Dermis blood vessel endothelial cell (primary cell): Measurements from ENCODE around the gene CCDC3. TPM values are rescaled to one million over a fixed set of nuclear protein-coding genes. Genes with fewer than 3 reads are reported as not detected.

ENCODE experiments used
- DNase-seq: peaks from one replicate; pipeline ENCODE4 v3.0.0; 2010
- total RNA-seq: library from RNA; depleted of rRNA; stranded (reverse); fragments of >200 nt; gene quantifications from 2 replicates; pipeline ENCODE4 v1.2.3, GENCODE V29; 2014

Gene CCDC3
- total RNA-seq, 1 donor from 2014 or later, result 1.4 TPM

- no peak for DNase-seq
These were observed 81.9 kb downstream of the CCDC3 start for GRCh38 chr10:12919574-12919973.

DNA sequence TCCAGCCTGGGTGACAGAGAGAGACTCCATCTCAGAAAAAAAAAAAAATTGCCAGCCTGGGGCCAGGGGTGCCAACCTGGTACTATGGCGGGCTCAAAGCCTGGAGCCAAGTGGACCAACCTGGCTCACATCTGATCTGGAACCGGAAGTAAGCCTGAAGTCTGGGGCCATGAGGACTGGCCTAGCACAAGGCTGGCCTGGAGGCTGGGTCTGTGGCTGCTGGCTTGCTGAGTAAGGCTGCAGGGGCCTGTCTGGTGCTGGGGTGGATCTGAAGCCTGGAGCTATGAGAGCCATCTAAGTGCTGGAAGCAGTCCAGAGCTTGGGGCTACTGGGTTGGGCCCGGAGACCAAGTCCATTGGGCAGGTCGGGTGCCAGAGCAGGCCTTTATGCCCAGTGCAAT lies 84.9 kb downstream of the CCDC3 start:
- no peak for DNase-seq

DNA sequence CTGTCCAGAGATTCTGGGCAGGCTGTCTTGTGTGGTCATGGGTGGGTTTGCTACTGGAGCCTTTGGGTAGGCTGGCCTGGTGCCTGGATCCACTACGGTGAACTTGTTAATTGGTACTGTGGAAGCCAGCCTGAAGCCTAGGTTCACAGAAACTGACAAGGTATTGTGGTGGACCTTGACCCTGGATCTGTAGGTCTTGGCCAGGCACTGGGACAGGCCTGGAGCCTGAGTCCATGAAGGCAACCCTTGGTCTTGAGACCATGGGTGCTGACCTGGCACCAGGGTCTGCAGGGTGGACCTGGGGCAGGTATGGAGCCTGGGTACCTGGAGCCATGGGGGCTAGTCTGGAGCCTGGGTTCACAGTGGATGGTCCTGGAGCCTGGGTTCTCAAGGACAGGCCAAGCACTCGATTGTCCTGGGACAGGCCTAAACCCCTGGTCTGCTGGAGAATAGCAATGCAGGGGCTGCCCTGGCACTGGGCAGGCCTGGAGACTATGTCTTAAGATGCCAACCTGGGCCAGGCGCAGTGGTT lies 85.8 kb downstream of the CCDC3 start:
- DNase-seq, result no peak

DNA sequence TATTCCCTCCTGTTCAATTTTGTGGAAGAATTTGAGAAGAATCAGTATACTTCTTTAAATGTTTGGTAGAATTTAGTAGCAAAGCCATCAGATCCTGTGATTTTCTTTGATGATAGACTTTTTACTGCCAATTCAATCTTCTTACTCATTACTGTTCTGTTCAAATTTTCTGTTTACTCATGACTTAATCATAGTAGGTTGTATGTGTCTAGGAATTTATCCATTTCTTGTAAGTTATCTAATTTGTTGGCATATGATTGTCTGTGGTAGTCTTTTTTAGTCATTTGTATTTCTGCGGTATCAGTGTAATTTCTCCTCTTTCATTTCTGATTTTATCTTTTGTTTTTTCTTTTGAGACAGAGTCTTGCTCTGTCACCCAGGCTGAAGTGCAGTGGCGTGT lies 87.4 kb downstream of the CCDC3 start:
- no peak for DNase-seq

DNA sequence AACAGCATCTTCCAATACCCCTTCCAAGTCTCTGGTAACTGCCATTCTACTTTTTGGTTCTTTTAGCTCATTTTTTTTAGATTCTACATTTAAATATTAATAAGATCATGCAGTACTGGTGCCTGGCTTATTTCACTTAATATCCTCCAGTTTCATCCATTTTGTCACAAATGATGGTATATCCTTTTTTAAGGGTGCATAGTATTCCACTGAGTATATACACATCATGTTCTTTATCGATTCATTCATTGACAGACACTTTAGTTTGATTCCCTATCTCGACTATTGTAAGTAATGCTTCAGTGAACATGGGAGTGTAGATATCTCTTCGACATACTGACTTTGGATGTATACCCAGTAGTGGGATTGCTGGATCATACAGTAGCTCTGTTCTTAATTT lies 89.7 kb downstream of the CCDC3 start:
- DNase-seq, result no peak

GRCh38 chr10:12910835-12911234 lies 90.7 kb downstream of the CCDC3 start:
- DNase-seq, result no peak

DNA sequence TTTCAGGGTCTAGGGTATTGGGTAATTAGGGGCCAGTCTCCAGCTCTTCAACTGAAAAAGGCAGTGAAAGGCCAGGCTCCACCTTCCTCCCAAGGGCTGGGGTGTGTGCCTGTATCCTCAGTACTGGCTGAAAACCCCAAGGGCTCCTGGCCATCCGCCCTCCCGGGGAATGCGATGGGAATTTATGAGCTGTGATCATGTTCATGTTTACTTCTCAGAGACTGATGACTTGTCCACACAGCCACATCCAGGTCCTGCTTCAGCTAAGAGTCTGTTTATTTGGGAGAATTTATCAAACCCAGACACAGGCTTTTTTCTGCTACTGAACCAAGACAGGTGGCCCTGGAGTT lies 91.7 kb downstream of the CCDC3 start:
- DNase-seq, result no peak

DNA sequence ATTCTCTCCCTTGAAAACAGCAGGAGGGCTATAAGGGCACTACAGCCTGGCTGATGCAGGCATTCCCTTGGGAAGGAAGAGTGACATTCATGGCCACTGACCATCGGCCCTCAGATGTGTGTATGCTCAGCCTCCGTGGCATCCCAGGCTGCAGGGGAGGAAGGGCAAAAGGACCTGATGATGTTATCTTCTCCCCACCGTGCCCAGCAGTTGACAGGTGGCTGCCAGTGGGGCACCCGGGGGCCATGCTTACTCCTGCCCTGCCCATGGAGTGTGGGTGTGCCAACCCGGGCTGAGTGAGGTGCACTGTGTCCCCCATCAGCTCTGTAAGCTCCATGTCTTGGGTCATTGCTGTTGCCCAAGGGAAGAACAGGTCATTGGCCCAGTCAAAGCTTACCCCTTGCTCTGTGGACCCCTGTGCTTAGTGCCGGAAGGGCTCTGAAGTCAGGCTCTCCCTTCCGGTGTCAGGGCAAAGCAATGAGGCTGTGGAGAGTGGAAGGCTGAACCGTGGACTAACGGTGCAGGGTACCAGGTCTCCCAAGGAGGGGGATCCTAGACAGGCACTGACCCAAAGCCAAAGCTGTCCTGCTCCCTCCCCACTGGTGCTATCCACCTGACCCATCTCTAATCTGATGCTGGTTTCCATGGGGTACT lies 92.2 kb downstream of the CCDC3 start:
- DNase-seq, result no peak

- no peak for DNase-seq
These were observed 92.7 kb downstream of the CCDC3 start for GRCh38 chr10:12908773-12909172.

DNA sequence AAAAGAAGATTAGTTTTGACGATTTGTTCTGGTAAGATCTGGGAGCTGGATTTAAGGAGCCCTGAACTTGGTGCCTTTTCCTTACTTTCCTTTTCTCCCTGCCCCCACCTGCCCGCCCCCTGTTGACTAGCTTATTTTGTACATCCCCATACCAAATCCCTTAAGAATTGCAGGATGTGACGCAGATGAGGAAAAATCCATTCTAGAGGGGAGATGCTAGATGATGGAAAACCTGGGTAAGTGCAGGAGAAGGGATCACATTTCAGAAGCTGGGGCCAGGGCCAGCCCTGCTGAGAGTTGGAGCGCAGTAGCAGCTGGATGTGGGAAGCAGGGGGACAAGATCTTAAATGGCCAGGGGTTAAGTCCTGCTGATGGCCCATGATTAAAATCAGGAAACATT lies 93.9 kb downstream of the CCDC3 start:
- DNase-seq, result peak; percentile 55

GRCh38 chr10:12906051-12906541 lies 95.4 kb downstream of the CCDC3 start:
- DNase-seq, result peak; percentile 56

DNA sequence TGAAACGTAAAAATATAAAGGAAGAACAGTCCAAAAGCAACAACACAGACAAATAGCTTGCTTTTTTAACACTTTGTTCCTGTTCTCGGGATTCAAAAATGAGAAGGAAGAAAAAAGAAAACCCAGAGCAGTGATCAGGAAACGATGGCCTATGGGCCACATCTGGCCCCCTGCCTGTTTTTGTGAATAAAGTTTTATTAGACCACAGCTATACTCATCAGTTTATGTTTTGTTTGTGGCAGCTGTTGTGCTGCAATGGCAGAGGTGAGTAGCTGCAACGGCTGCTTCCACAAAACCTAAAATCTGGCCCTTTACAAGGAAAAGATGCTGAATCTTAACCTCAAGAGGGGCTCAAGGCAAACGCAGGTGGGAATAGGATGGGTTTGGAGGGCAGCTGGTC lies 96.4 kb downstream of the CCDC3 start:
- DNase-seq, result no peak

DNA sequence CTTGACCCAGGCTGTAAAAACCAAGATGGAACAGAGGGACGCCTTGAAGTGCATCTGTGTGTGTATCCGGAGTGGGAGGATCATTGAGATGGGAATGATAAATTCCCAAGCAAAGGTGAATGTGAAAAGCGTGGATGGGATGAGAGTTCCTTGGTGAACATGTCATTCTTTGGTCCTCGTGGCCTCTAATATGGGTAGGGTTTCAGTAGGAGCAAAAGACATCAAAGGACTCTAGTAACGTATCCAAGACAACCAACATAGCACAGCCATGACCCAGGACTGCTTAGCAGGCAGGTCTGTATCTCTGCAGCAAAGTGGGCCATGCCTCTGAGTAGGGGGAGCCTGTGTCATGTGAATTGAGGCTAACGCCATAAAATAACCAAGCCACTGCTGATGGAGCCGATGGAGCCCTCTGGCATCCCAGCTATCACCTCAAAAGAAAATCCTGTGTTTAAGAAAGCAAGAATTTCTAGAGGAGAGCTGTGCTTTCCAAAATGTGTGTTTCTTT lies 98.6 kb downstream of the CCDC3 start:
- no peak for DNase-seq

GRCh38 chr10:12902135-12902572 lies 99.4 kb downstream of the CCDC3 start:
- DNase-seq, result peak; percentile 87

DNA sequence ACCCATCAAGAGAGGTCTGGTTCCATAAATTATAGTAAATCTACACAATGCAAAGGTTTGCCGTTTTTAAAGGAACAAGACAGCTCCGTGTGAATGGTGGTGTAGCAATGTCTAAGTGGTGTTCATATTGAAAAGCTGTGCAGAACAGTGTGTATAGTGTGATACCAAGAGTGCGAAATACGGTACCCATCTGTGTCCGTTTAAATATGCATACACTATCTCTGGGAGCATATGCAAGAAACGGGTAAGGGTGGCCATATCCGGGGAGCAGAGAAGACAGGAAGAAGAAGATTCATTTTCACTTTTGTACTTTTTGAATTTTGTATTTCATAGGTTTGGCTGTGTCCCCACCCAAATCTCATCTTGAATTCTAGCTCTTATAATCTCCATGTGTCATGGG lies 102.0 kb downstream of the CCDC3 start:
- DNase-seq, result no peak

- no peak for DNase-seq
These were observed 103.2 kb downstream of the CCDC3 start for GRCh38 chr10:12898271-12898670.

DNA sequence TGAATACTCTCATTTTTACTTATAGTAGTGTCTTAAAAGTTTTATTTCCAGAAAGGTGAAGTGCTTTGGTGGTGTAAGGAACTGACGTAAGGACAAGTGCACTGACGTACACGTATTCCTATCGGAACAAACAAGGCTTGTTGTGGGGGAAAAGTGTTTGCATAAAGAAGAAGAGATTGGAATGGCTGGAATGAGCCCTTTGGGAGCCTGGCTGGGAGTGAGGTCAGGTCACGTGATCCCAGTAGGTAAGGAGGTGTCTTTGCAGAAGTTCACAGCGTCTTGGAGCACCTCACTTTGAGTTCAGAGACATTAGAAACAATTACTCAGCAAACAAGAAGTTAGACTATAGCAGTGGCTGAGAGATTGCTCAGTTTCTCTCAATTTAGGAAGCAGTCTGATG lies 104.2 kb downstream of the CCDC3 start:
- no peak for DNase-seq

GRCh38 chr10:12896251-12896650 lies 105.3 kb downstream of the CCDC3 start:
- DNase-seq, result no peak

- DNase-seq, result no peak
These were observed 108.6 kb downstream of the CCDC3 start for GRCh38 chr10:12892924-12893323.

DNA sequence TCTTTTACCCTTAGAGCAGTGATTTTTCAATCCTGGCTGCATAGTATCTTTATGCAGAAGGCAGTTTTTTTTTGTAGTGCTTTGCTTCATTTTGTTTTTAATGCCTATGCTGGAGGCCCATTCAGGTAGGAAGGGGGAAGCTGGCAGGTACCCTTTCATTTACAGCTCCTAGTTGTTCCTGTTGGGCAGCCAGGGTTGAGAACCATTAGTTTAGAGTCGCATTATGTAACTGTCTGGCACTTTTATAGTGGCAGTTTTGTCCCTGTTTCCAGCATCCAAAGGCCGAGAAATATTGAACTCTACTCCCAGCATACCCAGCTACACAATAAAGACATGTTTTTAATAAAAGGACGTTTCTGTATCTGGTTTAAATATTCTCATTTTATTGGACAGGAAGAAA lies 110.6 kb downstream of the CCDC3 start:
- DNase-seq, result no peak

DNA sequence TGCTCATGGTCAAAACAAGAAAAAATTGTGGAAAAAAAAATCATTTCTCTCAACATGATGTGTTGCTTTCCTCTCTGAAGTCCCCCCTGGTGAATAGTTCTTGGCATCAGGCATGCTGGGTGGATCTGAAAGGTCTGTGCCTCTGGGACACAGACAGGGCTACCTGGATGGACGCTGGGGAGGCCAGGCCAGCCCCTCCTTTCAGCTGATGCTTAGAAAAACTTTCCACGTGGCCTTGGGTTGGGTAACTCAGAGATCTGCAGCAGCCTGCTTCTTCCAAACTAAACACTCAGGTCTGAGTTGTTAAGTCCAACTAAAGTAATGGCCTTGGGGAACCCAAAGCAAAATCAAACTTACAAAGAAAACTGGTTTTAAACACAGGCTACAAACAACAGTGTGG lies 113.0 kb downstream of the CCDC3 start:
- no peak for DNase-seq

- DNase-seq, result no peak
These were observed 113.7 kb downstream of the CCDC3 start for GRCh38 chr10:12887780-12888179.

DNA sequence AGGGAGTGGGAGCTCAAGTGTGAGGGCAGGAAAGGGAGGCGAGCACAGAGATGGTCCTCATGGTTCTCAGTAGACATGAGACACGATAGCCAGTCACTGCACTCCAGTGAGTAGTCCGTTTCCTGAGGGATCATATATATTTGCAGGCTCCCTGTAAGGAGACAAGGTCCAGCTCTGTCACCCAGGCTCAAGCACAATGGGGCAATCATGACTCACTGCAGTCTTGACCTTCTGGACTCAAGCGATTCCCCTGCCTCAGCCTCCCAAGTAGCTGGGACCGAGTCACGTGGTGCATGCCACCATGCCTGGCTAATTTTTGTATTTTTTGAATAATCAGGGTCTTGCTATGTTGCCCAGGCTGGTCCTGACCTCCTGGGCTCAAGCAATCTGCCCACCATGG lies 116.7 kb downstream of the CCDC3 start:
- no peak for DNase-seq

DNA sequence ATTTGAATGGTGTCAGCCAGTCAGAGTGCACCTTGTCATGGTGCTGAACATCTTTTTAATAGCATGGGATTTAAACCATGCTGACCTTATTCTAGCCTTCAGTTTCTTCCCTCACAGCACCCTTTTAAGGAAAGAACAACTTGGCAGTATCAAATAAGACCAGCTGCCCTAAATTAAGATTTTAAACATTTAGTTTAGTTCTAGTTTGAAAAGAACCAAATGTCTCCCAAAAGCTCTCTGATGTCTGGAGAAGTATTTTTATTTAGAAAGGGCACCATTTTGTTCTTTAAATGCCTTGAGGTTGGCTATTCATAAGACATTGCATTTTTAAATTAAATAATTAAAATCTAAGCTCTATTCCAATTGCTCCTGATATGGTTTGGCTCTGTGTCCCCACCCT lies 121.1 kb downstream of the CCDC3 start:
- no peak for DNase-seq

GRCh38 chr10:12877150-12877549 lies 124.4 kb downstream of the CCDC3 start:
- no peak for DNase-seq
